Germinal center (tissue), 1 donor: ENCODE data around the gene SAA2.
"Not testable (repeated sequence)": the region's sequence is repeated elsewhere in the genome, so short reads cannot be mapped to it uniquely, and the experiment has no call there.

Experiments
- DNase-seq: peaks from one replicate; pipeline ENCODE4 v3.0.0; 2012; ENCODE audit warnings: mixed read lengths, low spot score

Gene SAA2

GRCh38 chr11:18248561-18248960, at the start of gene SAA2:
TSS of gene SAA2 (minus strand) at chr11:18248668. CDS start at chr11:18248011, 657 bp downstream.
- DNase-seq = no peak

DNA sequence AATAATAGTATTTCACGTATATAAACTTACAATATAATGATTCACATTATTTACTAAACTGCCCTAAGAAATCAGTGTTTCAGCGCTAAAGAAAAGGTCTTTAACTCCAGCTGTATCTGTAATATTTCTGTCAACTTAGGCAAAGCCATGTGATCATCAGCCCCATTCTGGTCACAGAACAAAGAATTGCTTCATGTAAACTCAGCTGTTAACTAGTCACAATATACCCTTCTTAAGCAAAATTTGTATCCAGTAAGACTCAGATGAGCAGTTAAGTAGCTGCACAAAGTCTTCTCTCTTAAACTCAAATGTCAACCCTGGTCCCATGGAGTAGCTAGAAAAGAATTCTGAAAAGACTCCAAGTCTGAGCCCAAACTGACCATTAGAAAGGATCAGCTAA, 46.8 kb upstream of the SAA2 start:
- no peak for DNase-seq

DNA sequence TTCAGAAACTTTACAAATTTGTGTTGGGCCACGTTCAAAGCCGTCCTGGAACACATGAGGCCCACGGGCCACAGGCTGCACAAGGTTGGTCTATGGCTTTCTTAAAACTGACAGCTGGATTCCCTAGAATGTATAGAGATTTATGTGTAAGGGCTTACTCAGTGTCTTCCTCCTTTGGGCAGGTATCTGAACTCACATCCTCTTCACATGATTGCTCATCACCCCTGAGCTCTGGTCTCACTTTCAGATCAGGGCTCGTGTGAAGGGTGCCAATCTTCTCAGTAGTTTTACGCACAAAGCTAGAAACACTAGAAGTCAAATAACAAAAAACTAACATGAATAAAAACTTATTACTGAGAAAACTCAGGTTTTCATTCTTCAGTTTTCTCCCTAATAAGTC, 46.4 kb upstream of the SAA2 start:
- no peak for DNase-seq

- no peak for DNase-seq
Measured at GRCh38 chr11:18288911-18289310, 40.4 kb upstream of the SAA2 start.

GRCh38 chr11:18285841-18286240, 37.4 kb upstream of the SAA2 start:
- DNase-seq = no peak

DNA sequence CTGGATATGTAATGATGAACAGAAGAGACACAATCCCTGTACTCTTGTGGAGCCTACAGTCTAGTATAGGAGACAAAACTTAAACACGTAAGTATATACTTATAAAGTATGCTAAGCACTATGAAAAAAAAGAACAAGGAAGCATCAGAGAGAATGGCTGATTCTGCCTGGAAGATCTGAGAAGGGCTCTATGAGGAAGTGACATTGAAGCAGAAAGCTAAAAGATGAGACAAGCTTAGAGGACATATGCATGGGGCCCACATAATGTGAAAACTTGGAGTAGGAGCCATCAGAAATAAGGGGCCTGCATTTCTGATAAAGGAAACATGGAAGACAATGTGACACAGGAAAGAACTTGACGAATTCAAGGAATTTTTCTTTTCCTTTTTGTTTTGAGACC, 34.2 kb upstream of the SAA2 start:
- peak; percentile 14 for DNase-seq

GRCh38 chr11:18280438-18281045, 32.1 kb upstream of the SAA2 start:
- DNase-seq = peak; percentile 28

GRCh38 chr11:18277565-18278271, 29.2 kb upstream of the SAA2 start:
- no peak for DNase-seq

DNA sequence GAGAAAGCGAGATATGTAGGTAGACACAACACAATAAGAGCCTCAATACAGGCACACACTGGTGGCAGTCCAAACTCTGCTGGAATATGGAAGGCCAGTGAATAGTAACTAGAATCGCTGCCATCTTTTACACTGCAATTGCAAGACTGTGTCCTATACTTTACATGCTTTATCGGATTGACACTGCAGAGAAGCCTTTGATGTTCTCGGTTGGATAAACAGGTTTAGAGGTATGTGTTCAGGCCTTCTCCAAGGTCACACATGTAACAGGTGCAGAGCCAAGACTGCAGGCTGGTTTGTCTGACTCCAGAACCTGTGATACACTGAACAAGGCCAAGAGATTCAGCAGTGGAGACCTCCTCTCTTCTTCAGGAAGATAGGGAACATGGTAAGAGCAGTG, 22.7 kb upstream of the SAA2 start:
- no peak for DNase-seq

DNA sequence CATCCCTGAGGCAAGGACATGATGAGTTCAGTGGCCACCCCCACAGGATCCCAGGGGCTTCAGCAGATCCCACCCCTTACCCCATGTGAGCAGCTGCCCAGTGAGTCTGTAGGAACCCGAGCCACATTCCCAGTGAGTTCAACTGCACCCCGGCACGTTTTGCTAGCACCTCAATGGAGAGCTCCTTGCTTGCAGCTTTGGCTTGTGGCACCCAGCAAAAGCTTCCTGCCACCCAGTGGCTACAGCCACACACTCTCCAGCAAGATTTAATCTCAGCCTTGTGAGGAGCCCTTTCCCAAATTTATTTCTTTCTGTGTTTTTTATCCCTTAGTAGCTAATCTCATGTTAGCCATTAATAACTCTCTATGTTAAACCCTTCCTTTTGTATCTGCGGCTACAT, 21.6 kb upstream of the SAA2 start:
- no peak for DNase-seq

DNA sequence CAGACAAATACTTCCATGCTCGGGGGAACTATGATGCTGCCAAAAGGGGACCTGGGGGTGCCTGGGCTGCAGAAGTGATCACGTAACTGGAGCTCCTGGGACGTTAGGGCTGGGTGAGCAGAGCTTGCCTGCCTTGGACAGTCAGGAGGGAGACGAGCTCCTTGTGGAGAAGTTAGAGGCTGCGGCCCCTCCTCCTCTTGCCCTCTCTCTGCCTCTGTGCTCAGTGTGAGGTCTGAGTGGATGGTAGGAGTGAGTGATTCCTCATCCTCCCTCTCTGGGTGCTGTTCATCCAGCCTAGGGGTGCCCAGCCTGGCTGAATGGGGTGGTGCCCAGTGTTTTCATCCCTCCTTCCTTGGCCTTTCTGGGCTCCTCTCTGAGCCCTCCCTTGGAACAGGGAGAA, 20.8 kb upstream of the SAA2 start:
- DNase-seq = not testable (repeated sequence)

DNA sequence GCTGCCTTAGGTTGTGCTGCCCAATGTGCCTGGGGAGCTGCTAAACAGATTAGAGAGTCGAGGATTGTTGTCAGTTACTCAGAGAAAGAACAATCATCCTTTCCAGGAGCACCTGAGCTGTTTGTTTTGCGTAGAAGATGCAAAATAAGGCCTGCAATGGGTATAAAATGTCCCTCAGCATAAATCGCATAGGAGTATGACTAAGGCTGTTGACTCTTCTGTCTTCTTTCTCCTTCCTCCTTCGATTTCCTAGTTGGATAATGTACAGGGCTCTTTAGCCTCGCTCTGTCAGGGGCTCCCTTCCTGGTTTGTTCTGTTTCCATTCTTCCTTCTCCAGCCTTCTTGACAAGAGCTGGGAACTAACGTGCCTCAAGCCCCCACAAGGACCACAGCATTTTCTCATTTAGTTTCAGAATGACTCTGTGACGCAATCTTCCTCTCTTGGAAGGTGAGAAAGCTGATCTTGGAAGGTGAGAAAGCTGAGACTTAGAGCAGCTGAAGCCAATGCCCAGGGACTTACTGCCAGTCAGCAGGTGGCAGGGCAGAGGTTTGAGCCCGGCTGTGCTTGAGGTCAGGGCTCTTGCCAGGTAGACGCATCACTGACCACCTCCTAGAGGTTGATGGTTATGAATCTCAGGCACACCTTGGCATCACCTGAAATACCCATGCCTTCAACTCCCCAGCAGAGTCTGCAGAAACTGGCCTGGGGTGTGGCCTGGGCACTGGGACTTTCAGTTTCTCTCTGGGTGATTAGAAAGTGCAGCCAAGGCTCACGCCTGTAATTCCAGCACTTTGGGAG, 19.1 kb upstream of the SAA2 start:
- DNase-seq = not testable (repeated sequence)

GRCh38 chr11:18265949-18266348, 17.5 kb upstream of the SAA2 start, which contains the start of gene SAA1:
TSS of gene SAA1 (plus strand) at chr11:18266264. CDS start at chr11:18266888, 624 bp downstream.
- DNase-seq = no peak

- DNase-seq = no peak
Measured at GRCh38 chr11:18264677-18265555, 16.4 kb upstream of the SAA2 start.

DNA sequence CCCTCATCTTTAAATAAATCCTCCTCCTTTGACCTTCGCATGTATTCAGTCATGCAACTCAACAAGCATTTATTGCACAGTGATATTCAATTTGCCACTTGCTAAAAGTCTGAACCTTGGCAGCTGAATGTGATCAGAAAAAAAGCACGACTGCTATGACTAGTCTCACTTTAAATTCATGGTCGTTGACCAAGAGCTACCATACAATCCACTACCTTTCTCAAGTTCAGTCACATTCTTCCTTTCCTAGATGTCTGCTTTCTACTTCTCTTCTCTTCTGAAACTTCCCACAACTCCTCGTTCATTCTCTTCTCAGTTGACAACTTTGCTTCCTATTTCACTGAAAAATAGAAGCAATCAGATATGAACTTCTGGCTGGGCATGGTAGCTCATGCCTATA, 15.6 kb upstream of the SAA2 start:
- no peak for DNase-seq

DNA sequence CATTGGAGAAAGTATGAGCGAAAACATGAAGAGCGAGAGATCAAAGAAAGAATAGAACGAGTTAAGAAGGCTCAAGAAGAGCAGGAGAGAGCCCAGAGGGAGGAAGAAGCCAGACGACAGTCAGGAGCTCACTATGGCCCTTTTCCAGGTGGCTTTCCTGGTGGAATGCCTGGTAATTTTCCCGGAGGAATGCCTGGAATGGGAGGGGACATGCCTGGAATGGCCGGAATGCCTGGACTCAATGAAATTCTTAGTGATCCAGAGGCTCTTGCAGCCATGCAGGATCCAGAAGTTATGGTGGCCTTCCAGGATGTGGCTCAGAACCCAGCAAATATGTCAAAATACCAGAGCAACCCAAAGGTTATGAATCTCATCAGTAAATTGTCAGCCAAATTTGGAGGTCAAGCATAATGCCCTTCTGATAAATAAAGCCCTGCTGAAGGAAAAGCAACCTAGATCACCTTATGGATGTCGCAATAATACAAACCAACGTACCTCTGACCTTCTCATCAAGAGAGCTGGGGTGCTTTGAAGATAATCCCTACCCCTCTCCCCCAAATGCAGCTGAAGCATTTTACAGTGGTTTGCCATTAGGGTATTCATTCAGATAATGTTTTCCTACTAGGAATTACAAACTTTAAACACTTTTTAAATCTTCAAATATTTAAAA, 14.3 kb upstream of the SAA2 start:
- not testable (repeated sequence) for DNase-seq

- no peak for DNase-seq
Measured at GRCh38 chr11:18261721-18262120, 13.3 kb upstream of the SAA2 start.

DNA sequence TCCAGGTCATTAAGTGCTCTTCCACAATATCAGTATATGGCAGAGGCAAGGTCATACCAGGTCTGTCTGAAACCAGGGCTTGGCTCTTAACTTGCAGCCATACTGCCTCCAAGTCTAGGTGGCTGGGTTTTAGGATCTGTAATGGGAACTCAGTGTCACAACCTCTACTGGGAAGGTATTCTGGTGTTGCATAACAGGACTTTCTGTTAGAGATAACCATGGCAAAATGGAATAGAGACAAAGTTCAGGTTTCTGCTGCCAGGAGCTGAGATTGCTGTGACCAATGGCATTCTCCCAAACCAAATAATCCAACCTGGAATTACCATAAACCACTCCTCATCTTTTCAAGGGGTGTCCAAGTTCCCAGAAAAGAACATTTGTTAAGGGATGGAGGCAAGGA, 10.8 kb upstream of the SAA2 start:
- DNase-seq = no peak

DNA sequence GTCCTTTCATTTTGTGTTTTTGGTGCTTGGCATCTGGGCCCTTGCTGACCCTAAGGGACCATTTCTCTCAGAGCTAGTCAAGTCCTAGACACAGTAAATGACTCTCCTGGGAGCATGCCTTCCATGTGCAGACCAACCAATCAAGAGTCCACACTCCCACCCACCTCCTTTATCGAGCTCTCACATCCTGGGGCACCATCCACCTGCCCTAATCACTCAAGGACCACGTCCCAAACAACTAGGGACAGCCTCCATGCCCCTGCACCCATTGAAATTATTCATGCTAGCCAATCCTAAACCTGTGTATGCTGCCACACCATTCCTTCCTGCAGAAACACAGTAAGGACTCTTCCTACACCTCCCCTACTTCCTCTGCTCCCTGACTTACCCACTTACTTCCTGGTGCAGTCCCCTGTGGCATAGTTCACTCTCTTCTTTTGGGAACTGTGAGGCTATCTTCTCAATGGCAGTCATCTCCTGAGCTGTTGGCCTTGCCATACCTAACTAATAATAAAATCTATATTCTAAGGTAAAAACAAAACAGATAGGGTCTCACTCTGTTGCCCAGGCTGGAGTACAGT, 6.4 kb upstream of the SAA2 start:
- no peak for DNase-seq

DNA sequence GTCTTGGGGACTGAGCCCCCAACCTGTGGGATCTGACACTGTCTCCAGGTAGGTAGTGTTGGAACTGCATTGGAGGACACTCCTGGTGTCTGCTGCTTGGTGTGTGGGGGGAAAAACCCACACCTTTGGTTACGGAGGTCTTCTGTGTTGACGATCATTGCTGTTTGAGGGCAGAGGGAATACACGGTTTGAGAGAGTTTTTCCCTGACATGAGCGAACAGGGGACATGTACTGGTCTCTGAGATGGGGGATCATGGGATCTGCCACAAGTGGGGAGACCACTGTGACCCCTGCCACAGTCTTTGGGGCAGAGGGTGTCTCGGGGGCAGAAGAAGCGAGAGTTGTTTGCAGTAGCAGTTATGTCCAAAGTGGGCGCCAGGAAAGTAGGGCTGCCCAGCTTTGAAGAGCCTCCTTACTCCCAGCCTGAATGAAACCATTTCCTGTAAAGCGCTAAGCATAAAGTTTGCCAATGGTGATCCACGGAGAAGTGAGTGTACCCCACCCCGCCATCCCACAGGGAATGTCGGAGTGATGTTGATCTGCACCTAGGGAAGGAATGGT, 5.4 kb upstream of the SAA2 start:
- DNase-seq = no peak

DNA sequence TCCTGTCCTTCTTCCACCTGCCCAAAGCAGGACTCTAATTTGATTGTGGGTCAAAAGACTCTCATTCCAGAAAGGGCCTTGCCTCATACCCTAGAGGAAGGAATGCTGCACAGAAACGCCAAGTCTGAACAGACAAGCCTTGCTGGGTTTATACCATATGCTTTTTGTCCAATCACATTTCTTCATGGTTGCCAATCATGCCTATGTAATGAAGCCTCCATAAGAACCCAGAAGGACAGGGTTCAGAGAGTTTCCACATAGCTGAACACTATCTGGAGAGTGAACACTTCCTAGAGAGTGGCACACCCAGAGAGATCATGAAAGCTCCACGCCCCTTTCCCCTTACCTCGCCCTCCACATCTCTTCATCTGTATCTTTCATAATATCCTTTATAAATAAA, 4.8 kb upstream of the SAA2 start:
- no peak for DNase-seq
